ENCODE results near the gene GBX1.

- no peak for TF ChIP-seq POLR2A (IDR thresholded peaks at IDR 0.05)
- TF ChIP-seq, protein P1, sequence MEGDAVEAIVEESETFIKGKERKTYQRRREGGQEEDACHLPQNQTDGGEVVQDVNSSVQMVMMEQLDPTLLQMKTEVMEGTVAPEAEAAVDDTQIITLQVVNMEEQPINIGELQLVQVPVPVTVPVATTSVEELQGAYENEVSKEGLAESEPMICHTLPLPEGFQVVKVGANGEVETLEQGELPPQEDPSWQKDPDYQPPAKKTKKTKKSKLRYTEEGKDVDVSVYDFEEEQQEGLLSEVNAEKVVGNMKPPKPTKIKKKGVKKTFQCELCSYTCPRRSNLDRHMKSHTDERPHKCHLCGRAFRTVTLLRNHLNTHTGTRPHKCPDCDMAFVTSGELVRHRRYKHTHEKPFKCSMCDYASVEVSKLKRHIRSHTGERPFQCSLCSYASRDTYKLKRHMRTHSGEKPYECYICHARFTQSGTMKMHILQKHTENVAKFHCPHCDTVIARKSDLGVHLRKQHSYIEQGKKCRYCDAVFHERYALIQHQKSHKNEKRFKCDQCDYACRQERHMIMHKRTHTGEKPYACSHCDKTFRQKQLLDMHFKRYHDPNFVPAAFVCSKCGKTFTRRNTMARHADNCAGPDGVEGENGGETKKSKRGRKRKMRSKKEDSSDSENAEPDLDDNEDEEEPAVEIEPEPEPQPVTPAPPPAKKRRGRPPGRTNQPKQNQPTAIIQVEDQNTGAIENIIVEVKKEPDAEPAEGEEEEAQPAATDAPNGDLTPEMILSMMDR (IDR thresholded peaks at IDR 0.05): no peak
Observed at GRCh38 chr7:151118108-151119054, 49.1 kb downstream of the GBX1 start.

Measured in heart left ventricle (tissue), 13 donors.